ENCODE results near the gene MTMR1. TPM values are rescaled to one million over a fixed set of nuclear protein-coding genes. Genes with fewer than 3 reads are reported as not detected.

MTMR1 gene
- polyA plus RNA-seq, 1 donor from 2014 or later: 34.7 TPM

DNA sequence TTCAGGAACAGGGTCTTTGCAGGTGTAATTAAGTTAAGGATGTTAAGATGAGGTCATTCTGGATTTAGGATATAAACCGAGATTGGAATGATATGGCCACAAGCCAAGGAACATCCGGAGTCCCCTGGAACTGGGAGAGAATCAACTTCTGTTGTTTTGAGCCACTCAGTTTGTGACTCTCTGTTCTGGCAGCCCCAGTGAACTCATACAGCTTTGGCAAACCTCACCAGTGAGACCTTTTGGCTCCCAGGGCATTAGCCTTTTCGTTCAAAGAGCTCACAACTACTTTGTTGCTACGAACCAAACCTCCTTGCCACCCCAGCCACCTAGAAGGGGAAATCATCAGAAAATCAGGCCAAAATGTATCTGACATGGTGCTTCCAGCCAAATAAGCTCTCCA lies 80.4 kb downstream of the MTMR1 start (continued):
- TF ChIP-seq, protein P1, sequence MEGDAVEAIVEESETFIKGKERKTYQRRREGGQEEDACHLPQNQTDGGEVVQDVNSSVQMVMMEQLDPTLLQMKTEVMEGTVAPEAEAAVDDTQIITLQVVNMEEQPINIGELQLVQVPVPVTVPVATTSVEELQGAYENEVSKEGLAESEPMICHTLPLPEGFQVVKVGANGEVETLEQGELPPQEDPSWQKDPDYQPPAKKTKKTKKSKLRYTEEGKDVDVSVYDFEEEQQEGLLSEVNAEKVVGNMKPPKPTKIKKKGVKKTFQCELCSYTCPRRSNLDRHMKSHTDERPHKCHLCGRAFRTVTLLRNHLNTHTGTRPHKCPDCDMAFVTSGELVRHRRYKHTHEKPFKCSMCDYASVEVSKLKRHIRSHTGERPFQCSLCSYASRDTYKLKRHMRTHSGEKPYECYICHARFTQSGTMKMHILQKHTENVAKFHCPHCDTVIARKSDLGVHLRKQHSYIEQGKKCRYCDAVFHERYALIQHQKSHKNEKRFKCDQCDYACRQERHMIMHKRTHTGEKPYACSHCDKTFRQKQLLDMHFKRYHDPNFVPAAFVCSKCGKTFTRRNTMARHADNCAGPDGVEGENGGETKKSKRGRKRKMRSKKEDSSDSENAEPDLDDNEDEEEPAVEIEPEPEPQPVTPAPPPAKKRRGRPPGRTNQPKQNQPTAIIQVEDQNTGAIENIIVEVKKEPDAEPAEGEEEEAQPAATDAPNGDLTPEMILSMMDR (IDR thresholded peaks at IDR 0.05; ENCODE audit: poor library complexity, severe bottlenecking): no peak

DNA sequence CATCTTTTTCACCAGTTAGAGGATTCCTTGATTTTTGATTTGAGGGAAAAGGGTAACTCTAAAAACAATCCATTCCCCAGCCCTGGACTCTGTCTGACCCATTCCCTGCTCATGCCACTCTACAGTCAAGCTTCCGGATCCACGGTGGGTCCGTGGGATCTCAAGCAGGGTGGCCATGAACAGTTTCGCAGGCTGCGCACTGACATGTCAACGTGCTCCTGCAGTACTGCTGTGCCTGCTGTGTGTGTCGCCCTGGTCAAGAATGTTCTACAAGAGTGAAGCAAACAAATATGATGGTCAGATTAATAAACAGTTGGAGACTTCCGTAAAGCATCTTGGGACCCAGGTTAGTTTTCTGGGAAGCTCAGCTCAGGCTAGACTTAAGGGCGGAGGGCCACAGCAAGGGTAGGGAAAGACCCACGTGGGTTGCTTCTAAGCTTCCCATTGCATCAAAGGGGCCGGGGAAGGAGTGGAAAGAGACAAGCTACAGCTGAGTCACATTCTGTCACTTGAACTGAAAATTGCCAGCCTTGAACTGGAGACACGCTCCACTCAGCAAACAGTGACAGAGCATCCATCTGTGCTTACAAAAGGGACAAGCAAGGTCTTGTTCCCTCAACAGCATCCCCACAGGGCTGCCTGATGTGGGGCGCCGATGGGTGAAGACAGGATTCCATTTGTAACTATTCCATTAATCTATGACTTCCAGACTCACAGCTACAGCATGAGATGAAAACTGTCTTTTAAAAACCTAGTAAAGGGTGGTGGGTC lies 81.8 kb downstream of the MTMR1 start:
- no peaks in the 10 kb centered on the region for H3K9me2 ChIP-seq (ENCODE audit: insufficient read depth, low read length)
- H3K9me3 ChIP-seq (ENCODE audit: low read length): no peaks in the 10 kb centered on the region
- no peak overlapping the region for H3K9ac ChIP-seq (ENCODE audit: low read length)
- no peak overlapping the region for H3K27ac ChIP-seq (ENCODE audit: low read length)
- TF ChIP-seq MXI1 (conservative IDR thresholded peaks at IDR 0.05; ENCODE audit: poor library complexity, severe bottlenecking) (no peak), RAD21 (conservative IDR thresholded peaks at IDR 0.05) (no peak), TAF1 (IDR thresholded peaks at IDR 0.05; ENCODE audit: low read depth) (no peak)
- no peaks in the 10 kb centered on the region for H3K36me3 ChIP-seq (ENCODE audit: insufficient read depth, low read length)
- no peaks in the 10 kb centered on the region for H3K27me3 ChIP-seq (ENCODE audit: insufficient read depth, low read depth, low read length)
- H4K20me1 ChIP-seq (ENCODE audit: insufficient read depth): no peaks in the 10 kb centered on the region
- H3K79me2 ChIP-seq (replicated peaks; ENCODE audit: insufficient read depth, low read length): no peaks in the 10 kb centered on the region
- H2AFZ ChIP-seq (ENCODE audit: low read depth, low read length): no peak overlapping the region
- no peak overlapping the region for H3K4me2 ChIP-seq (ENCODE audit: low read length)
- H3K4me3 ChIP-seq (ENCODE audit: low read length): no peak overlapping the region
- H3F3A ChIP-seq (ENCODE audit: insufficient read depth, low read length, poor library complexity, severe bottlenecking): no peaks in the 10 kb centered on the region

DNA sequence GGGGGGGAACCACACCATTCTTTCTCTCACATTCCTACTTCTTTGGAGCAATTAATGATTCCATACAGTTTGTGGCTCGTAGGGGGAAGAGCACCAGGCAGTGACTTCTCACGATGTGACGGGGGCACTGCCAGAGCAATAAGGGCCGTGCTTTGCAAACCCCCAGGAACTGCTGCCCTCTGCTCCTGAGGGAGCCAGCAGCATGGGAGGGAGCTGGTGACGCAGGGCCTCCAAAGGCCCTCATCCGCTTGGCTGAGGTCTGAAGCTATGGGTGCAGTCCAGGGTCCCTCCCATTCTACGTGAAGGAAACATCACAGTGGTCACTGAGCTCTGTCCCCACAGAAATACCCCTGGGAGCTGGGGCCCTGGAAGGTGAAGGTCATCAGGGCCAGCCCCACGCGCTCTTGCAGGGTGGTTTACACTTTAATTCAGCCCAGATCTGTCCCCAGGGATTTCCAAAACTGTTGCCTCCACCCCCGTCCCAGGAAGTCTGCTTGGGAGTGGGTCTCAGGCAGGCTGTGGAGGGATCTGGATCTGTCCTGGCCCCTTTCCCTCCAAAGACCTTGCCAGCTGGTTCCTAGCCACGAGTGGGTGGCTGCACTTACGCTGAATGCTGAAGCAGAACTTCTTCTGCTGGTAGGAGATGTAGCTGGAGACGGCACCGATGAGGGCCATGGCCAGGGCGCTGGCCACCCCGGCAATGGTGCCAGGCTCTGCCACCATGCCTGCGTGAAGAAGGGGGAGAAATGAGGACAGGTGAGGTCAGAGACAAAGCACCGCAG lies 82.6 kb downstream of the MTMR1 start:
- Histone ChIP-seq H3K27me3 (ENCODE audit: insufficient read depth, low read depth, low read length) (no peaks in the 10 kb centered on the region), H2AFZ (ENCODE audit: low read depth, low read length) (no peak overlapping the region), H3K9me2 (ENCODE audit: insufficient read depth, low read length) (no peaks in the 10 kb centered on the region), H3K4me2 (ENCODE audit: low read length) (no peak overlapping the region), H3K9me3 (ENCODE audit: low read length) (no peaks in the 10 kb centered on the region), H3K79me2 (replicated peaks; ENCODE audit: insufficient read depth, low read length) (no peaks in the 10 kb centered on the region), H3K36me3 (ENCODE audit: insufficient read depth, low read length) (no peaks in the 10 kb centered on the region), H3K9ac (ENCODE audit: low read length) (no peak overlapping the region), H4K20me1 (ENCODE audit: insufficient read depth) (no peaks in the 10 kb centered on the region), H3K4me3 (ENCODE audit: low read length) (no peak overlapping the region), H3F3A (ENCODE audit: insufficient read depth, low read length, poor library complexity, severe bottlenecking) (no peaks in the 10 kb centered on the region), H3K27ac (ENCODE audit: low read length) (no peak overlapping the region)
- TF ChIP-seq MXI1 (conservative IDR thresholded peaks at IDR 0.05; ENCODE audit: poor library complexity, severe bottlenecking) (no peak), EP300 (conservative IDR thresholded peaks at IDR 0.05; ENCODE audit: poor library complexity, severe bottlenecking) (no peak), SMC3 (conservative IDR thresholded peaks at IDR 0.05; ENCODE audit: poor library complexity) (no peak), EZH2 (IDR thresholded peaks at IDR 0.05; ENCODE audit: borderline replicate concordance, insufficient read depth, low read length, poor library complexity, severe bottlenecking) (no peak), RAD21 (conservative IDR thresholded peaks at IDR 0.05) (no peak), POLR2AphosphoS5 (IDR thresholded peaks at IDR 0.05) (no peak), TAF1 (IDR thresholded peaks at IDR 0.05; ENCODE audit: low read depth) (no peak)
- TF ChIP-seq, protein P2, sequence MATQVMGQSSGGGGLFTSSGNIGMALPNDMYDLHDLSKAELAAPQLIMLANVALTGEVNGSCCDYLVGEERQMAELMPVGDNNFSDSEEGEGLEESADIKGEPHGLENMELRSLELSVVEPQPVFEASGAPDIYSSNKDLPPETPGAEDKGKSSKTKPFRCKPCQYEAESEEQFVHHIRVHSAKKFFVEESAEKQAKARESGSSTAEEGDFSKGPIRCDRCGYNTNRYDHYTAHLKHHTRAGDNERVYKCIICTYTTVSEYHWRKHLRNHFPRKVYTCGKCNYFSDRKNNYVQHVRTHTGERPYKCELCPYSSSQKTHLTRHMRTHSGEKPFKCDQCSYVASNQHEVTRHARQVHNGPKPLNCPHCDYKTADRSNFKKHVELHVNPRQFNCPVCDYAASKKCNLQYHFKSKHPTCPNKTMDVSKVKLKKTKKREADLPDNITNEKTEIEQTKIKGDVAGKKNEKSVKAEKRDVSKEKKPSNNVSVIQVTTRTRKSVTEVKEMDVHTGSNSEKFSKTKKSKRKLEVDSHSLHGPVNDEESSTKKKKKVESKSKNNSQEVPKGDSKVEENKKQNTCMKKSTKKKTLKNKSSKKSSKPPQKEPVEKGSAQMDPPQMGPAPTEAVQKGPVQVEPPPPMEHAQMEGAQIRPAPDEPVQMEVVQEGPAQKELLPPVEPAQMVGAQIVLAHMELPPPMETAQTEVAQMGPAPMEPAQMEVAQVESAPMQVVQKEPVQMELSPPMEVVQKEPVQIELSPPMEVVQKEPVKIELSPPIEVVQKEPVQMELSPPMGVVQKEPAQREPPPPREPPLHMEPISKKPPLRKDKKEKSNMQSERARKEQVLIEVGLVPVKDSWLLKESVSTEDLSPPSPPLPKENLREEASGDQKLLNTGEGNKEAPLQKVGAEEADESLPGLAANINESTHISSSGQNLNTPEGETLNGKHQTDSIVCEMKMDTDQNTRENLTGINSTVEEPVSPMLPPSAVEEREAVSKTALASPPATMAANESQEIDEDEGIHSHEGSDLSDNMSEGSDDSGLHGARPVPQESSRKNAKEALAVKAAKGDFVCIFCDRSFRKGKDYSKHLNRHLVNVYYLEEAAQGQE (IDR thresholded peaks at IDR 0.05; ENCODE audit: borderline replicate concordance): no peak
- TF ChIP-seq, protein P1 (IDR thresholded peaks at IDR 0.05; ENCODE audit: poor library complexity, severe bottlenecking): no peak

Data from neural cell (in vitro differentiated cells).